Hepatocyte (in vitro differentiated cells): ENCODE measurements around the gene CD3E. TPM values are rescaled to one million over a fixed set of nuclear protein-coding genes. Genes with fewer than 3 reads are reported as not detected.

ENCODE experiments used
- DNase-seq: peaks from one replicate; pipeline ENCODE4 v3.0.0-alpha.2; 2016; ENCODE audit warnings: low spot score
- H2AFZ ChIP-seq: fragments of 200-600 bp; sonication (generic); 2 replicates; pipeline ENCODE4 v1.6.0; 2016; ENCODE audit warnings: antibody characterized with exemption, mild to moderate bottlenecking
- H3K27ac ChIP-seq: fragments of 200-600 bp; sonication (generic); 2 replicates; pipeline ENCODE4 v1.5.1; 2016; ENCODE audit warnings: mild to moderate bottlenecking
- H3K27me3 ChIP-seq: fragments of 200-600 bp; sonication (generic); 2 replicates; pipeline ENCODE4 v1.6.1; 2016
- H3K36me3 ChIP-seq: fragments of 200-600 bp; sonication (generic); replicated peaks from 2 replicates; pipeline ENCODE4 v1.5.1; 2016; ENCODE audit warnings: low read depth; ENCODE audit not compliant: insufficient read depth
- H3K4me1 ChIP-seq: fragments of 200-600 bp; sonication (generic); 2 replicates; pipeline ENCODE4 v1.5.1; 2016; ENCODE audit warnings: mild to moderate bottlenecking, moderate library complexity; ENCODE audit not compliant: insufficient read depth
- H3K4me2 ChIP-seq: fragments of 200-600 bp; sonication (generic); 2 replicates; pipeline ENCODE4 v1.6.0; 2016
- H3K4me3 ChIP-seq: fragments of 200-600 bp; sonication (generic); 2 replicates; pipeline ENCODE4 v1.5.1; 2016; ENCODE audit warnings: mild to moderate bottlenecking
- H3K79me2 ChIP-seq: fragments of 200-600 bp; sonication (generic); 2 replicates; pipeline ENCODE4 v1.6.0; 2017; ENCODE audit warnings: mild to moderate bottlenecking
- H3K9me2 ChIP-seq: fragments of 200-600 bp; sonication (generic); replicated peaks from 2 replicates; pipeline ENCODE4 v1.6.0; 2017; ENCODE audit warnings: mild to moderate bottlenecking; ENCODE audit not compliant: insufficient read depth
- H3K9me3 ChIP-seq: fragments of 200-600 bp; sonication (generic); 2 replicates; pipeline ENCODE4 v1.5.1; 2016; ENCODE audit warnings: low read depth, mild to moderate bottlenecking
- H4K20me1 ChIP-seq: fragments of 200-600 bp; sonication (generic); 2 replicates; pipeline ENCODE4 v1.6.0; 2016; ENCODE audit warnings: mild to moderate bottlenecking; ENCODE audit not compliant: insufficient read depth, poor library complexity, severe bottlenecking
- CTCF ChIP-seq: fragments of 200-600 bp; sonication (generic); IDR thresholded peaks from 2 replicates; pipeline ENCODE4 v1.5.1; 2016; ENCODE audit warnings: antibody characterized with exemption, mild to moderate bottlenecking; ENCODE audit not compliant: poor library complexity
- EZH2 ChIP-seq: fragments of 200-600 bp; sonication (generic); IDR thresholded peaks from 2 replicates; pipeline ENCODE4 v1.6.1; 2016; ENCODE audit warnings: antibody characterized with exemption, mild to moderate bottlenecking, borderline replicate concordance
- EZH2phosphoT487 ChIP-seq: fragments of 200-600 bp; sonication (generic); IDR thresholded peaks from one replicate; pipeline ENCODE4 v1.6.1; 2018; ENCODE audit warnings: antibody characterized with exemption, mild to moderate bottlenecking, low read depth, moderate library complexity; ENCODE audit not compliant: unreplicated experiment, severe bottlenecking
- WGBS: methylation state at CpG from one replicate; pipeline ENCODE4 v1.1.6; 2016; ENCODE audit warnings: low lambda C conversion rate; ENCODE audit errors: missing lambda C conversion rate; 5-methylcytosine and 5-hydroxymethylcytosine counted together
- polyA plus RNA-seq: library from polyadenylated mRNA; unstranded; fragments of >200 nt; fragmentation: Nextera tagmentation; extraction: Ambion mirVana; gene quantifications from 2 replicates; pipeline ENCODE4 v1.2.1, GENCODE V29; 2016
- total RNA-seq: library from RNA; depleted of rRNA; stranded (reverse); fragments of >200 nt; gene quantifications from 2 replicates; pipeline ENCODE4 v1.2.3, GENCODE V29; 2014

Gene CD3E
- total and polyA plus RNA-seq, 2 experiments from 2014 or later: not detected

DNA sequence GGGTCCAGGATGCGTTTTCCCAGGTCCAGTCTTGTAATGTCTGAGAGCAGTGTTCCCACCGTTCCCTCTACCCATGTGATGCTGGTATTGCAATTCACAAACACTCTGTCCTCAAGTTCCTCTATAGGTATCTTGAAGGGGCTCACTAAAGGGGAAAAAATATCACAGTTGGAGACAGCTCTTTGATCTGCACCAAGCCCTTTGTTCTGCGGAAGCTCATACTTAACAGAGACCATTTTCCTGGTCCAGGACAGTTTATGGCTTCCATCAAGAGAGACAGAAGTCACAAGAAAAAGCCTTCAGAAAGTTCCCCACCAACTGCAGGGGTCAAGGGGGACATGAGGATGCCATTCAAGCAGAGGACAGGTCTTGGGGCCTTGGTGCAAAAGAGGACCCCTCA, 35.9 kb downstream of the CD3E start:
- peaks cover 12% of the 10 kb centered on the region for H3K4me1 ChIP-seq
- no peaks in the 10 kb centered on the region for H3K9me3 ChIP-seq
- H2AFZ ChIP-seq: no peak overlapping the region
- no peaks in the 10 kb centered on the region for H3K79me2 ChIP-seq
- no peaks in the 10 kb centered on the region for H3K9me2 ChIP-seq
- no peak overlapping the region for H3K4me3 ChIP-seq
- 83% methylated on average over 3 of the region's 3 CpGs for WGBS
- no peaks in the 10 kb centered on the region for H3K36me3 ChIP-seq
- no peak overlapping the region for H3K4me2 ChIP-seq
- no peaks in the 10 kb centered on the region for H3K27me3 ChIP-seq
- no peaks in the 10 kb centered on the region for H4K20me1 ChIP-seq
- TF ChIP-seq CTCF: no peak
- TF ChIP-seq EZH2phosphoT487: no peak
- no peak for TF ChIP-seq EZH2
- no peak overlapping the region for H3K27ac ChIP-seq
- no peak for DNase-seq

- H3K36me3 ChIP-seq: no peaks in the 10 kb centered on the region
- H3K9me3 ChIP-seq: no peaks in the 10 kb centered on the region
- peaks cover 12% of the 10 kb centered on the region for H3K4me1 ChIP-seq
- H2AFZ ChIP-seq: no peak overlapping the region
- H3K4me3 ChIP-seq: no peak overlapping the region
- H3K9me2 ChIP-seq: no peaks in the 10 kb centered on the region
- H3K27ac ChIP-seq: no peak overlapping the region
- DNase-seq: no peak
- H3K79me2 ChIP-seq: no peaks in the 10 kb centered on the region
- no peak for TF ChIP-seq EZH2
- TF ChIP-seq EZH2phosphoT487: no peak
- no peak for TF ChIP-seq CTCF
- H3K4me2 ChIP-seq: no peak overlapping the region
- no peaks in the 10 kb centered on the region for H4K20me1 ChIP-seq
- WGBS: 97% methylated on average over 3 of the region's 3 CpGs
- no peaks in the 10 kb centered on the region for H3K27me3 ChIP-seq
Observed at GRCh38 chr11:118341261-118341660, 36.7 kb downstream of the CD3E start.

DNA sequence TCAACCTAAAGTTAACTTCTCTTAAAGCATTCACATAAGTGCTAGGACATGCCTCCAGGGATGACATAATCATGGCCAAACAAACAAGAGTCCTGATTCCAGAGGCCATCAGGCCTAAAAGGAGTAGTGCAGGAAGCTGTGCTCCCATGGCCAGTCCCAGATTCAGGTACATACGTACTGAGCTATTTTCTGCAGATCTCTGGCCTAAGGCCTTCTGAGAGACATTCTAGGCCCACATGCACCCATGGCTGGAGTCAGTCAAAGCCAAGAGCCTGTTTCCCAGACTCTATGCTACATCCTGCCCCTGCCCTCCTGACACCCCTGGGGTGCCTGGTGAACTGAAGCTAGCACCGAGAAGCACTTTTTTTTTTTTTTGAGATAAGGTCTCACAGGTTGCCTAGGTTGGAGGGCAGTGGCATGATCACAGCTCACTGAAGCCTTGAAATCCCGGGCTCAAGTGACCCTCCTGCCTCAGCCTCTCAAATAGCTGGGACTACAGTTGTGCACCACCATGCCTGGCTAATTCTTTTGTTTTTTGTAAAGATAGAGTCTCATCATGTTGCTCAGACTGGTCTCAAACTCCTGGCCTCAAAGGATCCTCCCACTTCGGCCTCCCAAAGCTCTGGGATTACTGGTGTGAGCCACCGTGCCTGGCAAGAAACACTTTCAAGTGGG, 37.4 kb downstream of the CD3E start:
- H3K4me2 ChIP-seq: no peak overlapping the region
- H3K79me2 ChIP-seq: no peaks in the 10 kb centered on the region
- H3K4me3 ChIP-seq: no peak overlapping the region
- H3K36me3 ChIP-seq: no peaks in the 10 kb centered on the region
- WGBS: 89% methylated on average over 5 of the region's 5 CpGs
- peaks cover 12% of the 10 kb centered on the region for H3K4me1 ChIP-seq
- TF ChIP-seq EZH2 (no peak), EZH2phosphoT487 (no peak), CTCF (no peak)
- H3K9me2 ChIP-seq: no peaks in the 10 kb centered on the region
- H3K27me3 ChIP-seq: no peaks in the 10 kb centered on the region
- no peaks in the 10 kb centered on the region for H4K20me1 ChIP-seq
- DNase-seq: no peak
- no peak overlapping the region for H2AFZ ChIP-seq
- H3K27ac ChIP-seq: no peak overlapping the region
- H3K9me3 ChIP-seq: no peaks in the 10 kb centered on the region
